GM19395 (cell line): Measurements from ENCODE around the gene ITGAE.
"Not testable (repeated sequence)": the region's sequence is repeated elsewhere in the genome, so short reads cannot be mapped to it uniquely, and the experiment has no call there.

Experiments used
- ATAC-seq: cut with Tn5 transposase; IDR thresholded peaks from one replicate; pipeline ENCODE4 v1.9.1; 2021; ENCODE audit warnings: mild to moderate bottlenecking, moderate library complexity; ENCODE audit not compliant: unreplicated experiment

The ITGAE gene

GRCh38 chr17:3800362-3801271 is at the start of gene ITGAE:
ITGAE (minus strand) TSS chr17:3801188; CDS start chr17:3801144, 44 bp downstream.
- ATAC-seq: no peak

GRCh38 chr17:3848229-3848835 is 47.3 kb upstream of the ITGAE start:
- no peak for ATAC-seq

GRCh38 chr17:3847165-3847670 is 46.2 kb upstream of the ITGAE start:
- ATAC-seq: no peak

GRCh38 chr17:3846437-3847164 is 45.6 kb upstream of the ITGAE start:
- no peak for ATAC-seq

- peak; percentile 91 for ATAC-seq
Observed at GRCh38 chr17:3845621-3846436, 44.8 kb upstream of the ITGAE start, which contains the start of gene NCBP3. NCBP3 (minus strand) TSS chr17:3846246; CDS start chr17:3846223, 23 bp downstream.

GRCh38 chr17:3845291-3845620 is 44.3 kb upstream of the ITGAE start:
- ATAC-seq: peak; percentile 15

- not testable (repeated sequence) for ATAC-seq
Observed at GRCh38 chr17:3844556-3844955, 43.6 kb upstream of the ITGAE start.

GRCh38 chr17:3843935-3844516 is 43.0 kb upstream of the ITGAE start:
- no peak for ATAC-seq

- no peak for ATAC-seq
Observed at GRCh38 chr17:3838206-3838605, 37.2 kb upstream of the ITGAE start.

- ATAC-seq: no peak
Observed at GRCh38 chr17:3836551-3836950, 35.6 kb upstream of the ITGAE start.

- ATAC-seq: no peak
Observed at GRCh38 chr17:3835410-3836229, 34.6 kb upstream of the ITGAE start.

GRCh38 chr17:3834811-3835210 is 33.8 kb upstream of the ITGAE start:
- ATAC-seq: no peak

GRCh38 chr17:3828852-3829232 is 27.9 kb upstream of the ITGAE start:
- no peak for ATAC-seq

GRCh38 chr17:3828151-3828851 is 27.3 kb upstream of the ITGAE start:
- no peak for ATAC-seq

- no peak for ATAC-seq
Observed at GRCh38 chr17:3827124-3827773, 26.3 kb upstream of the ITGAE start.

GRCh38 chr17:3826191-3826590 is 25.2 kb upstream of the ITGAE start:
- ATAC-seq: no peak

GRCh38 chr17:3821101-3821500 is 20.1 kb upstream of the ITGAE start:
- ATAC-seq: no peak

- ATAC-seq: no peak
Observed at GRCh38 chr17:3818786-3819185, 17.8 kb upstream of the ITGAE start.
